ENCODE data around the gene LSM4. TPM values are rescaled to one million over a fixed set of nuclear protein-coding genes. Genes with fewer than 3 reads are reported as not detected.

Gene LSM4
- total and polyA plus RNA-seq, 2 of the 13 experiments (the other 11 are each of a cell fraction or from before 2014, with no cell fraction given): 65.8 to 166 TPM

- TF ChIP-seq SMARCC2 (IDR thresholded peaks at IDR 0.05) (no peak), KLF9 (CRISPR knock-in tag; IDR thresholded peaks at IDR 0.05; ENCODE audit: low read depth) (no peak), NFYC (CRISPR knock-in tag; IDR thresholded peaks at IDR 0.05) (no peak), MEIS1 (CRISPR knock-in tag; IDR thresholded peaks at IDR 0.05; ENCODE audit: borderline replicate concordance) (no peak), IKZF1 (IDR thresholded peaks at IDR 0.05) (no peak), EP300 (IDR thresholded peaks at IDR 0.05; ENCODE audit: low read depth in 2 of 2, low read length in 2 of 2) (no peak), EP300 (CRISPR knock-in tag; IDR thresholded peaks at IDR 0.05; ENCODE audit: borderline replicate concordance) (no peak), U2AF2 (IDR thresholded peaks at IDR 0.05; ENCODE audit: low read depth, low read length) (no peak)
- TF ChIP-seq, protein P1, sequence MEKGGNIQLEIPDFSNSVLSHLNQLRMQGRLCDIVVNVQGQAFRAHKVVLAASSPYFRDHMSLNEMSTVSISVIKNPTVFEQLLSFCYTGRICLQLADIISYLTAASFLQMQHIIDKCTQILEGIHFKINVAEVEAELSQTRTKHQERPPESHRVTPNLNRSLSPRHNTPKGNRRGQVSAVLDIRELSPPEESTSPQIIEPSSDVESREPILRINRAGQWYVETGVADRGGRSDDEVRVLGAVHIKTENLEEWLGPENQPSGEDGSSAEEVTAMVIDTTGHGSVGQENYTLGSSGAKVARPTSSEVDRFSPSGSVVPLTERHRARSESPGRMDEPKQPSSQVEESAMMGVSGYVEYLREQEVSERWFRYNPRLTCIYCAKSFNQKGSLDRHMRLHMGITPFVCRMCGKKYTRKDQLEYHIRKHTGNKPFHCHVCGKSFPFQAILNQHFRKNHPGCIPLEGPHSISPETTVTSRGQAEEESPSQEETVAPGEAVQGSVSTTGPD (CRISPR knock-in tag; IDR thresholded peaks at IDR 0.05): no peak
- TF ChIP-seq, protein P2, sequence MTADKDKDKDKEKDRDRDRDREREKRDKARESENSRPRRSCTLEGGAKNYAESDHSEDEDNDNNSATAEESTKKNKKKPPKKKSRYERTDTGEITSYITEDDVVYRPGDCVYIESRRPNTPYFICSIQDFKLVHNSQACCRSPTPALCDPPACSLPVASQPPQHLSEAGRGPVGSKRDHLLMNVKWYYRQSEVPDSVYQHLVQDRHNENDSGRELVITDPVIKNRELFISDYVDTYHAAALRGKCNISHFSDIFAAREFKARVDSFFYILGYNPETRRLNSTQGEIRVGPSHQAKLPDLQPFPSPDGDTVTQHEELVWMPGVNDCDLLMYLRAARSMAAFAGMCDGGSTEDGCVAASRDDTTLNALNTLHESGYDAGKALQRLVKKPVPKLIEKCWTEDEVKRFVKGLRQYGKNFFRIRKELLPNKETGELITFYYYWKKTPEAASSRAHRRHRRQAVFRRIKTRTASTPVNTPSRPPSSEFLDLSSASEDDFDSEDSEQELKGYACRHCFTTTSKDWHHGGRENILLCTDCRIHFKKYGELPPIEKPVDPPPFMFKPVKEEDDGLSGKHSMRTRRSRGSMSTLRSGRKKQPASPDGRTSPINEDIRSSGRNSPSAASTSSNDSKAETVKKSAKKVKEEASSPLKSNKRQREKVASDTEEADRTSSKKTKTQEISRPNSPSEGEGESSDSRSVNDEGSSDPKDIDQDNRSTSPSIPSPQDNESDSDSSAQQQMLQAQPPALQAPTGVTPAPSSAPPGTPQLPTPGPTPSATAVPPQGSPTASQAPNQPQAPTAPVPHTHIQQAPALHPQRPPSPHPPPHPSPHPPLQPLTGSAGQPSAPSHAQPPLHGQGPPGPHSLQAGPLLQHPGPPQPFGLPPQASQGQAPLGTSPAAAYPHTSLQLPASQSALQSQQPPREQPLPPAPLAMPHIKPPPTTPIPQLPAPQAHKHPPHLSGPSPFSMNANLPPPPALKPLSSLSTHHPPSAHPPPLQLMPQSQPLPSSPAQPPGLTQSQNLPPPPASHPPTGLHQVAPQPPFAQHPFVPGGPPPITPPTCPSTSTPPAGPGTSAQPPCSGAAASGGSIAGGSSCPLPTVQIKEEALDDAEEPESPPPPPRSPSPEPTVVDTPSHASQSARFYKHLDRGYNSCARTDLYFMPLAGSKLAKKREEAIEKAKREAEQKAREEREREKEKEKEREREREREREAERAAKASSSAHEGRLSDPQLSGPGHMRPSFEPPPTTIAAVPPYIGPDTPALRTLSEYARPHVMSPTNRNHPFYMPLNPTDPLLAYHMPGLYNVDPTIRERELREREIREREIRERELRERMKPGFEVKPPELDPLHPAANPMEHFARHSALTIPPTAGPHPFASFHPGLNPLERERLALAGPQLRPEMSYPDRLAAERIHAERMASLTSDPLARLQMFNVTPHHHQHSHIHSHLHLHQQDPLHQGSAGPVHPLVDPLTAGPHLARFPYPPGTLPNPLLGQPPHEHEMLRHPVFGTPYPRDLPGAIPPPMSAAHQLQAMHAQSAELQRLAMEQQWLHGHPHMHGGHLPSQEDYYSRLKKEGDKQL (CRISPR knock-in tag; IDR thresholded peaks at IDR 0.05; ENCODE audit: low read depth): no peak
Measured at GRCh38 chr19:18273561-18274218, 49.2 kb downstream of the LSM4 start (continued).
